Astrocyte (in vitro differentiated cells and primary cell): ENCODE data around the gene ANKS1A.

ENCODE experiments used
- CTCF ChIP-seq: IDR thresholded peaks from 2 replicates; pipeline ENCODE4 v1.5.1; 2011; ENCODE audit warnings: low read depth, mild to moderate bottlenecking, inconsistent platforms, low read length, moderate library complexity; ENCODE audit not compliant: insufficient read depth
- EZH2 ChIP-seq: IDR thresholded peaks from 2 replicates; pipeline ENCODE4 v1.6.1; 2012; ENCODE audit warnings: mild to moderate bottlenecking, low read length, inconsistent platforms; ENCODE audit not compliant: insufficient read depth

GRCh38 chr6:34938268-34938667 lies 49.2 kb downstream of the ANKS1A start:
- TF ChIP-seq CTCF (no peak), EZH2 (no peak)
